ENCODE data around the gene FNIP1. TPM values are rescaled to one million over a fixed set of nuclear protein-coding genes. Genes with fewer than 3 reads are reported as not detected.

FNIP1 gene
- total and polyA plus RNA-seq, 2 of the 13 experiments (the other 11 are each of a cell fraction or from before 2014, with no cell fraction given), result 10.9 to 29.3 TPM

DNA sequence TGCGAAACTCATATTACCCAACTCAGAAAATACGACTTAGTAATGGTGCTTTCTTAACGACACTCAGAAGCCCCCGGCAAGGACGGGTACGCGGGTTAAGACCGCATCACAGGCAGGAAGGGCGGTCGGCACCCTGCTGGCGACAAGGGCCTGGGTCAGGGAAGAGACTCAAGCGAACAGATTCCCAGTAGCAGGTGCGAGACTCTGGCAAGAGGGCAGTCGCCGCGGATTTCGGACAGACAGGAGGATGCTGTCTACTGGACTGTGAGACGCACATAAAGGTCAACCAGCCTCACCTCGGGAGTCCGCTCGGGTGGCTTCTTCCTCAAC, 162.2 kb downstream of the FNIP1 start (continued):
- TF ChIP-seq ZSCAN12 (CRISPR knock-in tag; IDR thresholded peaks at IDR 0.05) (no peak), NR2C2 (CRISPR knock-in tag; IDR thresholded peaks at IDR 0.05; ENCODE audit: borderline replicate concordance) (peak; percentile 57; the same call in 1 of the 2 replicates), ARID4A (CRISPR knock-in tag; IDR thresholded peaks at IDR 0.05; ENCODE audit: borderline replicate concordance) (no peak), MYPOP (CRISPR knock-in tag; IDR thresholded peaks at IDR 0.05) (no peak), NR1H2 (CRISPR knock-in tag; IDR thresholded peaks at IDR 0.05; ENCODE audit: borderline replicate concordance, low read depth) (no peak), NFYB (CRISPR knock-in tag; IDR thresholded peaks at IDR 0.05) (no peak), MTF2 (CRISPR knock-in tag; IDR thresholded peaks at IDR 0.05; ENCODE audit: borderline replicate concordance) (no peak), NR2F1 (CRISPR knock-in tag; IDR thresholded peaks at IDR 0.05) (peak in 1 of 2 experiments; percentile 23; a peak in 1 of 4 replicates), DDIT3 (CRISPR knock-in tag; IDR thresholded peaks at IDR 0.05) (no peak), ETV6 (CRISPR knock-in tag; conservative IDR thresholded peaks at IDR 0.05) (no peak), SRY (CRISPR knock-in tag; IDR thresholded peaks at IDR 0.05) (0 out of 2 replicates have a peak, but pooled peaks have one; percentile 10), RBFOX2 (IDR thresholded peaks at IDR 0.05; ENCODE audit: low read depth, low read length) (no peak), ATF7 (IDR thresholded peaks at IDR 0.05) (no peak), ATF7 (CRISPR knock-in tag; IDR thresholded peaks at IDR 0.05) (no peak), ZFP37 (CRISPR knock-in tag; IDR thresholded peaks at IDR 0.05; ENCODE audit: borderline replicate concordance) (no peak), HOXA9 (CRISPR knock-in tag; IDR thresholded peaks at IDR 0.05; ENCODE audit: borderline replicate concordance) (no peak), MBNL3 (CRISPR knock-in tag; conservative IDR thresholded peaks at IDR 0.05) (no peak), TIGD3 (CRISPR knock-in tag; IDR thresholded peaks at IDR 0.05; ENCODE audit: borderline replicate concordance) (no peak), CHCHD3 (CRISPR knock-in tag; IDR thresholded peaks at IDR 0.05) (peak; percentile 60), SAFB2 (CRISPR knock-in tag; IDR thresholded peaks at IDR 0.05; ENCODE audit: borderline replicate concordance, low read depth) (no peak), KDM3A (CRISPR knock-in tag; IDR thresholded peaks at IDR 0.05; ENCODE audit: low read depth) (no peak), DNMT1 (CRISPR knock-in tag; IDR thresholded peaks at IDR 0.05) (0 out of 2 replicates have a peak, but pooled peaks have one; percentile 61)
- TF ChIP-seq, protein P1, sequence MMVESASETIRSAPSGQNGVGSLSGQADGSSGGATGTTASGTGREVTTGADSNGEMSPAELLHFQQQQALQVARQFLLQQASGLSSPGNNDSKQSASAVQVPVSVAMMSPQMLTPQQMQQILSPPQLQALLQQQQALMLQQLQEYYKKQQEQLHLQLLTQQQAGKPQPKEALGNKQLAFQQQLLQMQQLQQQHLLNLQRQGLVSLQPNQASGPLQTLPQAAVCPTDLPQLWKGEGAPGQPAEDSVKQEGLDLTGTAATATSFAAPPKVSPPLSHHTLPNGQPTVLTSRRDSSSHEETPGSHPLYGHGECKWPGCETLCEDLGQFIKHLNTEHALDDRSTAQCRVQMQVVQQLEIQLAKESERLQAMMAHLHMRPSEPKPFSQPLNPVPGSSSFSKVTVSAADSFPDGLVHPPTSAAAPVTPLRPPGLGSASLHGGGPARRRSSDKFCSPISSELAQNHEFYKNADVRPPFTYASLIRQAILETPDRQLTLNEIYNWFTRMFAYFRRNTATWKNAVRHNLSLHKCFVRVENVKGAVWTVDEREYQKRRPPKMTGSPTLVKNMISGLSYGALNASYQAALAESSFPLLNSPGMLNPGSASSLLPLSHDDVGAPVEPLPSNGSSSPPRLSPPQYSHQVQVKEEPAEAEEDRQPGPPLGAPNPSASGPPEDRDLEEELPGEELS (CRISPR knock-in tag; IDR thresholded peaks at IDR 0.05), result no peak

Data from HepG2 (cell line).